ENCODE data around the gene POP5. TPM values are rescaled to one million over a fixed set of nuclear protein-coding genes. Genes with fewer than 3 reads are reported as not detected.
"Not testable (repeated sequence)": the region's sequence is repeated elsewhere in the genome, so short reads cannot be mapped to it uniquely, and the experiment has no call there.

The POP5 gene
- total and polyA plus RNA-seq, 4 donors = 20.0 to 37.1 (median 24.0) TPM

DNA sequence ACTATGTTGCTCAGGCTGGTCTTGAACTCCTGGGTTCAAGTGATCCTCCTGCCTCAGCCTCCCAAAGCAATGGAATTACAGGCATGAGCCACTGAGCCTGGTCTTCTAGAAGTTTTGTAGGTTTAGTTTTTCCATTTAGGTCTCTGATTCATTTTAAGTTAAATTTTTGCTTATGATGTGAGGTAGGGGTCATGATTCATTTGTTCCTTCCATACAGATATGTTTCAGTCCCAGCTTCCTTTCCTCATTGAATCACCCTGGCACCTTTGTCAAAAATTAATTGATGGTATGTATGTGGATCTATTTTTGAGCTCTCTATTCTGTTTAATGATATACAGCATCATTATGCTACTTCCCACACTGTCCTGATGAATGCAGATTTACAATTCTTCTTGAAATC, 33.6 kb upstream of the POP5 start:
- H3K27me3 ChIP-seq (ENCODE audit: control insufficient read depth in 4 of 4, insufficient read depth in 4 of 4, low read length in 3 of 4) = peaks cover 0 to 2% (median 0%) of the 10 kb centered on the region in 4 donors
- H3K36me3 ChIP-seq (ENCODE audit: control insufficient read depth in 4 of 4, insufficient read depth in 3 of 4, low read depth in 1 of 4, low read length in 3 of 4) = no peaks in the 10 kb centered on the region
- no peak overlapping the region for H3K9ac ChIP-seq (ENCODE audit: low read depth in 1 of 2, low read length in 2 of 2)
- H3K9me3 ChIP-seq (ENCODE audit: control insufficient read depth in 4 of 4, low read length in 3 of 4) = no peaks in the 10 kb centered on the region
- DNase-seq (ENCODE audit: low spot score) = no peak
- no peaks in the 10 kb centered on the region for H3K4me1 ChIP-seq (ENCODE audit: control insufficient read depth in 4 of 4, insufficient read depth in 4 of 4, low read length in 3 of 4)
- H3K27ac ChIP-seq (ENCODE audit: low read depth in 1 of 2, low read length in 2 of 2) = no peak overlapping the region
- H3K4me3 ChIP-seq (ENCODE audit: low read depth in 1 of 3, low read length in 3 of 3) = no peak overlapping the region
- TF ChIP-seq GABPA (IDR thresholded peaks at IDR 0.05 in 1 of 2, conservative IDR thresholded peaks at IDR 0.05 in 1 of 2) (no peak), FOXA2 (IDR thresholded peaks at IDR 0.05) (no peak), TAF1 (conservative IDR thresholded peaks at IDR 0.05) (no peak), NR2F2 (IDR thresholded peaks at IDR 0.05) (no peak), HNF4G (IDR thresholded peaks at IDR 0.05) (no peak), YY1 (IDR thresholded peaks at IDR 0.05) (no peak), RXRA (IDR thresholded peaks at IDR 0.05) (no peak), JUND (IDR thresholded peaks at IDR 0.05) (no peak), RAD21 (IDR thresholded peaks at IDR 0.05) (no peak), EGR1 (IDR thresholded peaks at IDR 0.05; ENCODE audit: low read depth in 2 of 2) (no peak), HNF4A (conservative IDR thresholded peaks at IDR 0.05) (no peak)
- TF ChIP-seq, protein P1, sequence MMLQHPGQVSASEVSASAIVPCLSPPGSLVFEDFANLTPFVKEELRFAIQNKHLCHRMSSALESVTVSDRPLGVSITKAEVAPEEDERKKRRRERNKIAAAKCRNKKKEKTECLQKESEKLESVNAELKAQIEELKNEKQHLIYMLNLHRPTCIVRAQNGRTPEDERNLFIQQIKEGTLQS (IDR thresholded peaks at IDR 0.05) = no peak
- TF ChIP-seq, protein P2, sequence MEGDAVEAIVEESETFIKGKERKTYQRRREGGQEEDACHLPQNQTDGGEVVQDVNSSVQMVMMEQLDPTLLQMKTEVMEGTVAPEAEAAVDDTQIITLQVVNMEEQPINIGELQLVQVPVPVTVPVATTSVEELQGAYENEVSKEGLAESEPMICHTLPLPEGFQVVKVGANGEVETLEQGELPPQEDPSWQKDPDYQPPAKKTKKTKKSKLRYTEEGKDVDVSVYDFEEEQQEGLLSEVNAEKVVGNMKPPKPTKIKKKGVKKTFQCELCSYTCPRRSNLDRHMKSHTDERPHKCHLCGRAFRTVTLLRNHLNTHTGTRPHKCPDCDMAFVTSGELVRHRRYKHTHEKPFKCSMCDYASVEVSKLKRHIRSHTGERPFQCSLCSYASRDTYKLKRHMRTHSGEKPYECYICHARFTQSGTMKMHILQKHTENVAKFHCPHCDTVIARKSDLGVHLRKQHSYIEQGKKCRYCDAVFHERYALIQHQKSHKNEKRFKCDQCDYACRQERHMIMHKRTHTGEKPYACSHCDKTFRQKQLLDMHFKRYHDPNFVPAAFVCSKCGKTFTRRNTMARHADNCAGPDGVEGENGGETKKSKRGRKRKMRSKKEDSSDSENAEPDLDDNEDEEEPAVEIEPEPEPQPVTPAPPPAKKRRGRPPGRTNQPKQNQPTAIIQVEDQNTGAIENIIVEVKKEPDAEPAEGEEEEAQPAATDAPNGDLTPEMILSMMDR (IDR thresholded peaks at IDR 0.05; ENCODE audit: low read depth, low read length, missing input control) = no peak
- TF ChIP-seq, protein P3, sequence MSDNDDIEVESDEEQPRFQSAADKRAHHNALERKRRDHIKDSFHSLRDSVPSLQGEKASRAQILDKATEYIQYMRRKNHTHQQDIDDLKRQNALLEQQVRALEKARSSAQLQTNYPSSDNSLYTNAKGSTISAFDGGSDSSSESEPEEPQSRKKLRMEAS (IDR thresholded peaks at IDR 0.05) = no peak
- TF ChIP-seq, protein P4, sequence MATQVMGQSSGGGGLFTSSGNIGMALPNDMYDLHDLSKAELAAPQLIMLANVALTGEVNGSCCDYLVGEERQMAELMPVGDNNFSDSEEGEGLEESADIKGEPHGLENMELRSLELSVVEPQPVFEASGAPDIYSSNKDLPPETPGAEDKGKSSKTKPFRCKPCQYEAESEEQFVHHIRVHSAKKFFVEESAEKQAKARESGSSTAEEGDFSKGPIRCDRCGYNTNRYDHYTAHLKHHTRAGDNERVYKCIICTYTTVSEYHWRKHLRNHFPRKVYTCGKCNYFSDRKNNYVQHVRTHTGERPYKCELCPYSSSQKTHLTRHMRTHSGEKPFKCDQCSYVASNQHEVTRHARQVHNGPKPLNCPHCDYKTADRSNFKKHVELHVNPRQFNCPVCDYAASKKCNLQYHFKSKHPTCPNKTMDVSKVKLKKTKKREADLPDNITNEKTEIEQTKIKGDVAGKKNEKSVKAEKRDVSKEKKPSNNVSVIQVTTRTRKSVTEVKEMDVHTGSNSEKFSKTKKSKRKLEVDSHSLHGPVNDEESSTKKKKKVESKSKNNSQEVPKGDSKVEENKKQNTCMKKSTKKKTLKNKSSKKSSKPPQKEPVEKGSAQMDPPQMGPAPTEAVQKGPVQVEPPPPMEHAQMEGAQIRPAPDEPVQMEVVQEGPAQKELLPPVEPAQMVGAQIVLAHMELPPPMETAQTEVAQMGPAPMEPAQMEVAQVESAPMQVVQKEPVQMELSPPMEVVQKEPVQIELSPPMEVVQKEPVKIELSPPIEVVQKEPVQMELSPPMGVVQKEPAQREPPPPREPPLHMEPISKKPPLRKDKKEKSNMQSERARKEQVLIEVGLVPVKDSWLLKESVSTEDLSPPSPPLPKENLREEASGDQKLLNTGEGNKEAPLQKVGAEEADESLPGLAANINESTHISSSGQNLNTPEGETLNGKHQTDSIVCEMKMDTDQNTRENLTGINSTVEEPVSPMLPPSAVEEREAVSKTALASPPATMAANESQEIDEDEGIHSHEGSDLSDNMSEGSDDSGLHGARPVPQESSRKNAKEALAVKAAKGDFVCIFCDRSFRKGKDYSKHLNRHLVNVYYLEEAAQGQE (IDR thresholded peaks at IDR 0.05) = no peak

DNA sequence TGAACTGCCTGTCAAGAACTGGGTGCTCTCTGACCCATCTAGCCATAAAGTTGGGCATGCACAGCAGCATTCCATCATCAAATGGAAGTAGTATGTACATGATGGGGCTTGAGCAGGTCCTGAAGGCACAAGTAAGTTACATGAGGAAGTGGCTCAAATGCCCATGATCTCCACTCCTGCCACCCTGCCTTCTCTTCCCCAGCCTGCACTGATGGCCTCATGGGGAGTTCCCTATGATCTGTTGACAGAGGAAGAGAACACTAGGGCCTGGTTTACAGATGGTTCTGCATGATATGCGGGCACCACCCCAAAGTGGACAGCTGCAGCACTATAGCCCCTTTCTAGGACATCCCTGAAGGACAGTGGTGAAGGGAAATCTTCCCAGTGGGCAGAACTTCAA, 30.3 kb upstream of the POP5 start:
- not testable (repeated sequence) for H3K9ac ChIP-seq (ENCODE audit: low read depth in 1 of 2, low read length in 2 of 2); H3K4me3 ChIP-seq (ENCODE audit: low read depth in 1 of 3, low read length in 3 of 3); H3K9me3 ChIP-seq (ENCODE audit: control insufficient read depth in 4 of 4, low read length in 3 of 4); H3K36me3 ChIP-seq (ENCODE audit: control insufficient read depth in 4 of 4, insufficient read depth in 3 of 4, low read depth in 1 of 4, low read length in 3 of 4); H3K4me1 ChIP-seq (ENCODE audit: control insufficient read depth in 4 of 4, insufficient read depth in 4 of 4, low read length in 3 of 4); H3K27ac ChIP-seq (ENCODE audit: low read depth in 1 of 2, low read length in 2 of 2); H3K27me3 ChIP-seq (ENCODE audit: control insufficient read depth in 4 of 4, insufficient read depth in 4 of 4, low read length in 3 of 4); DNase-seq (ENCODE audit: low spot score)
- WGBS = 78% methylated on average over 1 of the region's 1 CpG
